Keratinocyte (primary cell): ENCODE measurements around the gene DTX3.

Source experiments
- CTCF ChIP-seq, 3 experiments: IDR thresholded peaks in 1 of 3; conservative IDR thresholded peaks in 1 of 3; optimal IDR thresholded peaks in 1 of 3; 2 replicates in 2 of 3; 3 replicates in 1 of 3; pipeline versions ENCODE3 to v1.5.1; 2011; ENCODE audit warnings: low read length in 3 of 3, mild to moderate bottlenecking in 3 of 3, moderate library complexity in 2 of 3, control low read depth in 1 of 3, inconsistent platforms in 1 of 3; ENCODE audit not compliant: insufficient read depth in 2 of 3; ENCODE audit errors: extremely low read depth in 1 of 3
- EZH2 ChIP-seq: IDR thresholded peaks from one replicate; pipeline ENCODE4 v1.6.1; 2012; ENCODE audit warnings: inconsistent platforms, mild to moderate bottlenecking, low read length, moderate library complexity

GRCh38 chr12:57641699-57642442, 37.2 kb downstream of the DTX3 start:
- no peak for TF ChIP-seq CTCF (optimal IDR thresholded peaks at IDR 0.05 in 1 of 3, IDR thresholded peaks at IDR 0.05 in 1 of 3, conservative IDR thresholded peaks at IDR 0.05 in 1 of 3; ENCODE audit: extremely low read depth in 1 of 3, insufficient read depth in 2 of 3, low read length in 3 of 3)
- TF ChIP-seq EZH2: no peak
